Activated naive CD8-positive, alpha-beta T cell treated with anti-CD3 and anti-CD28 coated beads, Interleukin-2, amount 50 U/mL, for 24 hours (primary cell): Measurements from ENCODE around the gene RALB.
A peak's percentile ranks its signal among the peaks of the same experiment; 100 is the strongest.

Experiments used
- ATAC-seq: fragments of 150-1000 bp; cut with Tn5 transposase; one replicate; pipeline ENCODE4 v1.10.0; 2021
- DNase-seq: peaks from one replicate; pipeline ENCODE4 v3.0.0; 2021
- H3K27ac Mint-ChIP-seq: one replicate; pipeline ENCODE4 v1.8.0; 2021; ENCODE audit warnings: mild to moderate bottlenecking, mixed read lengths
- H3K27me3 Mint-ChIP-seq: one replicate; pipeline ENCODE4 v1.8.0; 2021; ENCODE audit warnings: mixed read lengths
- H3K36me3 Mint-ChIP-seq: one replicate; pipeline ENCODE4 v1.8.0; 2021; ENCODE audit warnings: low read depth, mixed read lengths
- H3K4me1 Mint-ChIP-seq: one replicate; pipeline ENCODE4 v1.8.0; 2021; ENCODE audit warnings: mixed read lengths
- H3K4me3 Mint-ChIP-seq: one replicate; pipeline ENCODE4 v1.8.0; 2021; ENCODE audit warnings: mild to moderate bottlenecking, moderate library complexity, mixed read lengths
- H3K9me3 Mint-ChIP-seq: one replicate; pipeline ENCODE4 v1.8.0; 2021; ENCODE audit warnings: mixed read lengths

The RALB gene

DNA sequence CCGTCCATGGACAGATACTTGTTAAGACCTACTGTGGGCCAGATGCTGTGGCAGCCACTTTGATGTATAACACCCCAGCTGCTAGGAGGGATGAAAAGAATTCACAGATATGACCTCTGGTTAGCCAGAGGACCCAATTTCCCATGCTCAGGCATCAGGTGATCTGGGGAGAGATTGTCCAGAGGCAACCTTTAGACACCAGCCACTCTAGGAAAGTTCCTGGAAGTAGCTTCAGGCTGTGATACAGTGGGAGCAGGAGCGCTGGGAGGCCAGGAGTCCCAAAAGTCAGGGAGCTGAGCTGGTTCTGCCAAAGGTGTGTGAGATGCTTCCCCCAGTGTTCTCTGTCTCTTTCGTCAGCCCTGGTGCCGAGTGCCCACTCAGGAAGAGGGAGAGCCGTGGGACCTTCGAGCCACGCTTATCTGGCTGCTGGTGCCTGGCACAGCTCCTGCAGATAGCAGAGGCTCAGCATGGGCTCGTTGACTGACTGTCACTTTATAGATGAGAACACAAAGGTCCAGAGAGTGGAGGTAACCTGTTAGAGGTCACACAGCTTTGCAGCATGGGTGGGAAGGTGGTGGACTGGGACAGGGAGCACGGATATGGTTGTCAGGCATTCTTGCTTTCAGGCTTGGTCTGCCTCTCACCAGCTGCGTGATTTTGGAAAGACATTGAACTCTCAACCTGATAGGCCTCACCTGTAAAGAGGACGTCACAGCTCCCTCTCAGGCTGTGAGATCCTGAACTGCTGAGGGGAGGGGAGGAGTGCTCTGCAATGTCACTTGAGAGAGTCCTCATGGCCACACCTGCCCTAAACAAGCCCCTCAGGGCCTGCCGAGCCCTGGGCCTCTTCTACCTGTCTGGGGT, 7.8 kb upstream of the RALB start:
- no peak overlapping the region for H3K27ac Mint-ChIP-seq
- peaks cover 5% of the 10 kb centered on the region for H3K9me3 Mint-ChIP-seq
- H3K36me3 Mint-ChIP-seq: no peaks in the 10 kb centered on the region
- ATAC-seq (no peak), DNase-seq (no peak)
- peaks cover 23% of the 10 kb centered on the region for H3K27me3 Mint-ChIP-seq
- H3K4me3 Mint-ChIP-seq: no peak overlapping the region
- peaks cover 2% of the 10 kb centered on the region for H3K4me1 Mint-ChIP-seq

DNA sequence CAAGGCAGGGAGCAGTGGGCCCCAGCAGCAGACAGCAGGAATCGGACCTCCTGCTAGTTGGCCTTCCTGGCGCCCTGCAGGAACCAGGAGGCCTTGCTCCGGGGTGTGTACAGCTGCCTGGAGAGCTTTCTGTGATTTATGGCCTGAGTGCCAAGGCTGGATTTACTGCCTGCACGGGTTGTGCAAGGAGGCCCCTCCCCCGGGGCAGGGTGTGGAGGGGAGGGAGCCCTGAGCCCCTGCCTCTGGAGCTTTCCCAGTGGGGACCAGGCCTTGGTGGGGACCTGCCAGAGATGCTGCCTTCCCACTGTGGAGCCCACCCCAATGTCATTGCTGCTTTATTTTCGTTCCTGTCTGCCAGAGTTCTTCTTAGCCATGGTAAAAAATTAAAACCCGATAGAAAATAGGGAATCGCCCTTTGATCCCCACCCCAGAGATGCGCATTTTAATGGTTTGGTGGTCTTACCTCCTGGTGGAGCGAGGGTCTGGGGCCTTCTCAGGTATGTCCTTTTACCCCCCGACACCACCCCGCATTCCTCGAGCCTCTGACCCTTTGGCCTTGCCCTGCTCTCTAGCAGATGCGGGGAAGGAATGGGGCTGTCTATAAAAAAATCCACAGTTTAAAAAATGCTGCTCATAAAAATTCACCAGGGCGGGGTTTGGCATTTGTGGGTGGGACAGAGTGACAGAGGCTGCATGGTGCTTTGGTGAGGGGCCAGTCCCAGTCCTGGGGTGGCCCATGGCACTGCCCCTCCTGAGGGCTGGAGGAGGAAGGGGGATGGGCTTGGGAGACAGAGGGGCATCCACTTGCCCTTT, 6.9 kb upstream of the RALB start:
- Mint-ChIP-seq H3K4me3 (no peak overlapping the region), H3K4me1 (peaks cover 2% of the 10 kb centered on the region), H3K9me3 (peaks cover 5% of the 10 kb centered on the region), H3K27me3 (peaks cover 23% of the 10 kb centered on the region), H3K27ac (no peak overlapping the region), H3K36me3 (no peaks in the 10 kb centered on the region)
- DNase-seq: no peak
- no peak for ATAC-seq

DNA sequence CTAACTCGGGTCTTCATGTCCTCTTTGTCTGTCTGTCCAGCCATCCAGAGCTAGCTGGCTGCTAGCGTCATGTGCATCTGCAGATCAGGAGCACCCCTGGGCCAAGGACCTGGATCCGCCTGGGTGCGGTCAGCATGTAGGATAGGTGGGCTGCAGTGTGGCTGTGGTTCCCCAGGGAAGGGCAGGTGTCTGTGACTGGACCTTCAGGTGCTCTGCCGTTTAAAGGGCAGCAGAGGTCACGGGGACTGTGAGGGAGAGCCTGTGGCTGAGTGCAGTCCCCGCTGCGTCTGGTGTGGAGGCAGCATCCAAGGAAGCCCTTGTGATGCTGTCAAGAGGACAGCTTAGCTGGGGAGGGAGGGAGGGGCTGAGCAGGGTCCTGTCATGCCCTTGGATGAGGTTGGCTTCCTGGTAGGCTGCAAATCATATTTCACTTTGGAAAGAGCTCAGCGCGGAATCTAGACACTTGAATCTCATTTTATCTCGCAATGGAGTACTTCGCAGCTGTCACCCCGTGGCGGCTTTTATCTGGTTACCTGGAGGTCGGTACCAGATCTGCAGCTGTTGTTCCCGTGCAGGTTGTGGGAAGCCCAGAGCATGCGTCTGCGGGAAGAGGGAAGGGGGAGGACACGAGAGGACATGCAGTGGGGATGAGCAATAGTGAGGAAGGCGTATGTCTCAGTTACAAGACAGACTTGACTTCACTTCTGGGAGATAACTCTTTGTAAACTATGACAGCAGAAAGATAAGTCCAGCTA, 5.9 kb upstream of the RALB start:
- peaks cover 5% of the 10 kb centered on the region for H3K9me3 Mint-ChIP-seq
- ATAC-seq (no peak), DNase-seq (no peak)
- no peak overlapping the region for H3K27ac Mint-ChIP-seq
- no peaks in the 10 kb centered on the region for H3K36me3 Mint-ChIP-seq
- peaks cover 5% of the 10 kb centered on the region for H3K4me1 Mint-ChIP-seq
- H3K4me3 Mint-ChIP-seq: no peak overlapping the region
- peaks cover 23% of the 10 kb centered on the region for H3K27me3 Mint-ChIP-seq

DNA sequence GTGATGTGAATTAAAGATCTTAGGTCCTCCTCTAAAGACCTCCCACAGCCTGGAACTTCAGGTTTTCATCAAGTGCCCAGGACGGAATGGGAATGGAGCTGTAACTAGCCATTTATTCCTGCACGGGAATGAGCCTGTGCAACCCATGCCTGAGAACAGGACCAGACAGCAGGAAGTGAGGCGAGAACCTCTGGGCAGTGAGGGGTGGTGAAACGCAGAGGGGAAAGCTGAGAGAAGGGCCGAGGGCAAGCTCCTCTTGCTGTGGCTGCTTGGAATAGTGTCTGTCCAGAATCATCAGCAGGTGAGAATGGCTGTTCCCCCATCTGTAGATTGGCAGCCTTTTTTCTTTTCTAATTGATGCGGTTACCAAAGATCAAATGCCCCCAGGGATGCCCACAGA, 4.8 kb upstream of the RALB start:
- Mint-ChIP-seq H3K9me3 (peaks cover 5% of the 10 kb centered on the region), H3K27ac (no peak overlapping the region), H3K4me3 (no peak overlapping the region), H3K4me1 (peaks cover 11% of the 10 kb centered on the region), H3K36me3 (no peaks in the 10 kb centered on the region), H3K27me3 (peaks cover 23% of the 10 kb centered on the region)
- DNase-seq: no peak
- no peak for ATAC-seq

DNA sequence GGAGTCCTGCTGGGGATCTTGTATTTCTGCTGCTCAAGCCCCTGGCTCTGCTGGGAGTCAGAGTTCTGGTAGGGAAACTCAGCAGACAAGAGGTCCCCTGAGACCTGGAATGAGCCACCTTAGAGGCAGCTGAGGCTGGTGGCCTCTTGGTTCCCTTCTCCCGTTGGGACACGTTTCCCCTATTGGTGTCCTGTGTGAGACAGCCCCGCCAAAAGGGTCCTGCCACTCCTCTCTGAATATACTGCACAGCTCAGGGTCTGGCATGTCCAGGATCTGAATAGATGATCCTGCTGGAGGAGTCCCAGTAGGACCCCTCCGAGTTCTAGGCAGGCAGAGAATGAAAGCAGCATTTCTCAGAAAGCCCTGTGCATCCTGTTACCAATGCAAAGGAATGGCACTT, 2.0 kb upstream of the RALB start:
- no peak overlapping the region for H3K27ac Mint-ChIP-seq
- H3K4me1 Mint-ChIP-seq: peaks cover 29% of the 10 kb centered on the region
- DNase-seq: no peak
- H3K9me3 Mint-ChIP-seq: no peaks in the 10 kb centered on the region
- peaks cover 23% of the 10 kb centered on the region for H3K27me3 Mint-ChIP-seq
- ATAC-seq: no peak
- no peak overlapping the region for H3K4me3 Mint-ChIP-seq
- peaks cover 3% of the 10 kb centered on the region for H3K36me3 Mint-ChIP-seq

DNA sequence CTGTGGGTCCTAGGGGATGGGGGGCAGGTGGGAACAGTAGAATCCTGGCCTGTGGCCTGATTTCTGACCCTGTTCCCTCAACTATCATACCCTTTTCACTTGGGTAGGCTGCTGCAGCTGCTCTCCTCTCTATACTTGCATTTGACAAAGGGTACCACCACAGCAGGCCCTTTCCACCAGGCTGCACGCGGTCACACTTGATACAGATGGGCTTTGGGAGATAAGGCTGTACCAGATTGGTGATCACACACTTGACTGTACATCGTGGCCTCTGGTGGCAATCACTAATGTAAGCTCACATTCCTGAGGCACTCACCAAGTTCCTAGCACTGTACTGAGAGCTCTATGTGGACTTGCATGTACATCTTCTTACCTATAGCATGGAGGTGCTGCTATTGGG, 1.6 kb upstream of the RALB start:
- peaks cover 34% of the 10 kb centered on the region for H3K4me1 Mint-ChIP-seq
- H3K9me3 Mint-ChIP-seq: no peaks in the 10 kb centered on the region
- H3K4me3 Mint-ChIP-seq: no peak overlapping the region
- DNase-seq (no peak), ATAC-seq (no peak)
- peaks cover 3% of the 10 kb centered on the region for H3K36me3 Mint-ChIP-seq
- H3K27ac Mint-ChIP-seq: no peak overlapping the region
- peaks cover 23% of the 10 kb centered on the region for H3K27me3 Mint-ChIP-seq

DNA sequence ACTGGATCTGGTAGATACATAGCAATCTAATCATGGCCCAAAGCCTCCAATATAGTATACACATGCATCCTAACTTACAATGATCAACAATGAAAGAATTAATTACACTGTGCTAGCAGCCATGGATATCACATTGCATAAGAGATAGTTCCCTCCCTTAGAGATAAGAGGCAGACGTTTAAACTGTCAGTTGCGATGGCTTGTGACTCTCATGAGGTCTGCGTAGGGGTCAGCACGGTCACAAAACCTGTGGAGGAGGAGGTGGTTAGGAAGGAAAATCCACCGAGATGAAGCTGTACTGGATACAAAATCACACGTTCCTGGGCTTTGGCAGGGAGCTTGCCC, 800 bp upstream of the RALB start:
- ATAC-seq: no peak
- Mint-ChIP-seq H3K4me1 (peaks cover 40% of the 10 kb centered on the region), H3K9me3 (no peaks in the 10 kb centered on the region), H3K36me3 (peaks cover 3% of the 10 kb centered on the region), H3K27ac (peak overlapping the region; percentile 82), H3K4me3 (peak overlapping the region; percentile 99), H3K27me3 (peaks cover 20% of the 10 kb centered on the region)
- no peak for DNase-seq

DNA sequence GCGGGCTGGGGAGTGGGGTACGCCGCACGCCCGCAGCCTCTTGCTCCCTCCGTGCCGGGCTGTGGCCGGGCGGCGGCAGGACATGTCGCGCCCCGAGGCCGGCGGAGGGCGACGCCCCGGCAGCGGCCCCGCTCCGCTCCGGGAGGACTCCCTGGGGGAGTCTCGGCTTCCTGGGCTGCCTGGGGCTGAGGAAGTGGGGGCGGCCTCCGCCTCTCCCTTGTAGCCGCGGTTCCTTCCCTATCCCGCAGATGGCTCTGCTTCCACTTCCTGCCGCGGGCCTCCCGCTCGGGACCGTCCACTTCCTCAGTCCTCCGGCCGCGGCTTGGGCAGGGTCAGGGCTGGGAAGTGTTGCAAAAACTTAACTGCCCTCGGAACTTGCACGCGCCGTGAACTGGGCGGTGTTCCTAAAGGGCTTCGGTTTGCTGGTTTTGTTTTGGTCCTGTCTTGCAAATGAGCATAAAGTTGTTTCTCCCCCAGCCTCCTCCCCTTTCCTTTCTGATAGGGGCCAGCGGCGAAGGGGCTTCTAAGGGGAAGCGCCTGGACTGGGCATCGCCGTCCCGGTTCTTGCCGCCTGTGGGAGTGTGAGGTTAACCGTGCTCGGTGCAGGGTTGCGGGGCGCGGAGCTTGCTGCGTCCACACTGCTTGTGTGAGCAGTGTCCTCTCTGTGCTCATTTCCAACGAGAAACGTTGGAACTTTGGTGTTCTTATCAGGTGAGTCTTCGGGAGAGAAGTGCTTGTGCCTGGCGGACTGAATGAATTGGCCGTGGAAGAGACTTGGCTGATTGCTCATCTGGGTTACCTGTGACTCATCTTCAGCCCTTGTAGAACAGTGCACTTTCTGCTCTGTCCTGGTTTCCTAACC, 600 bp downstream of the RALB start:
- H3K4me3 Mint-ChIP-seq: peak overlapping the region; percentile 99
- ATAC-seq: peak; percentile 53
- peaks cover 49% of the 10 kb centered on the region for H3K4me1 Mint-ChIP-seq
- peak; percentile 50 for DNase-seq
- H3K9me3 Mint-ChIP-seq: peaks cover 2% of the 10 kb centered on the region
- peaks cover 6% of the 10 kb centered on the region for H3K36me3 Mint-ChIP-seq
- H3K27ac Mint-ChIP-seq: peak overlapping the region; percentile 75
- peaks cover 10% of the 10 kb centered on the region for H3K27me3 Mint-ChIP-seq

DNA sequence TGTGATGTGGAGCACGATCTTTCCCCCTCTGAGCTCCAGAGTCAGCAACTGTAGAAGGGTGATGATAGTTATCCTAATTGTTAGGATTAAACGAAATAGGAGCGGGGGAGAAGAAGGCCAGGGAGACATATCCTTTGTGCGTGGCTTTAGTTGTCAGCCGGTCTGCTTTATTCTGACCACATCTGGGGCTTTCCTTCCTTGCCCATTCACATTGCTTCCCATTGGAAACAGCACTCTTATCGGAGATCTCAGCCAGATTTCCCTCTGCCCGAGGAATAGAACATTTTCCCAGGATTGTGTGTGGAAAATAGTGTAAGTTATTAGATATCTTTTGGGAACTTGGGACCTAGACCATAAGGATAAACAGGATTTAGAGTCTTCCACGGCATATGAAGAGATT, 1.5 kb downstream of the RALB start:
- Mint-ChIP-seq H3K27ac (no peak overlapping the region), H3K9me3 (peaks cover 9% of the 10 kb centered on the region), H3K36me3 (peaks cover 12% of the 10 kb centered on the region), H3K4me3 (peak overlapping the region; percentile 86), H3K27me3 (peaks cover 3% of the 10 kb centered on the region), H3K4me1 (peaks cover 53% of the 10 kb centered on the region)
- no peak for ATAC-seq
- DNase-seq: no peak

DNA sequence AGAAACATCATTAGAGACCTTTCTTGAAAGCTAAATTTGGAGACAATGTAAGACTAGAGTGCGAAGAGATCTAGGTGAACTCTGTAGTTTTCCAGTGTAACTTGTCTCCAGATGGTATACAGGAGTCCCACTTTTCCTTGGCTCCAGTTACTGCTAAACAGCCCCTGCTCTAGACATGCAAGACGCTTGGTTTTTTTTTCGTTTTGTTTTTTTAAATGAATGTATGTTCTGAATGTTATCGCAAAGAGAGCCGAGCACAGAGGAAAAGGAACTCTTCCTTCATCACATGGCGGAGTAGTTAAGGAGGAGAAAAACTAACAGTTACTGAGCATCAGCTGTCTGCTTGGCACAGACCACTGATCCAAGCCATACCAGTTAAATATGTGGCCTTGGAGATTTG, 2.4 kb downstream of the RALB start:
- Mint-ChIP-seq H3K36me3 (peaks cover 15% of the 10 kb centered on the region), H3K4me3 (no peak overlapping the region), H3K27ac (no peak overlapping the region), H3K9me3 (peaks cover 9% of the 10 kb centered on the region), H3K4me1 (peaks cover 55% of the 10 kb centered on the region), H3K27me3 (no peaks in the 10 kb centered on the region)
- DNase-seq: no peak
- no peak for ATAC-seq

DNA sequence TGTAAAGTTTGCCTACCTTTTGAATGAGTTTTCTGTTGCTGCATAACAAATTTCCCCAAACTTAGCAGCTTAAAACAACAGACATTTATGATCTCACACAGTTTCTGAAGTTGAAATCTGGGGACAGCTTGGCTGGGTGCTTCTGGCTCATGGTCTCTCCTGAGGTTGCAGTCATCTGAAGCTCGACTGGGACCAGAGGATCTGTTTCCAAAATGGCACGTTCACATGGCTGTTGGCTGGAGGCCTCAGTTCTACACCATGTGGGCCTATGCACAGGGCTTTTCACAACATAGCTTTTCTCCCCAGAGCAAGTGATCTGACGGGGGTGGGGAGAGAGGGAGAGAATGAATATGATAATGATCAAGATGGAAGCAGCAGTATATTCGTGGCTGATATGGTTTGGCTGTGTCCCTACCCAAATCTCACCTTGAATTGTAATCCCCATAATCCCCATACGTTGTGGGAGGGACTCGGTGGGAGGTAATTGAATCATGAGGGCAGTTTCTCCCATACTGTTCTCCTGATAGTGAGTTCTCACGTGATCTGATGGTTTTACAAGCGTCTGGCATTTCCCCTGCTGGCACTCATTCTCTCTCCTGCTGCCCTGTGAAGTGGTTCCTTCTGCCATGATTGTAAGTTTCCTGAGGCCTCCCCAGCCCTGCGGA, 3.5 kb downstream of the RALB start:
- ATAC-seq (no peak), DNase-seq (no peak)
- Mint-ChIP-seq H3K4me3 (peak overlapping the region; percentile 30), H3K27me3 (no peaks in the 10 kb centered on the region), H3K9me3 (peaks cover 9% of the 10 kb centered on the region), H3K36me3 (peaks cover 15% of the 10 kb centered on the region), H3K27ac (no peak overlapping the region), H3K4me1 (peaks cover 55% of the 10 kb centered on the region)

DNA sequence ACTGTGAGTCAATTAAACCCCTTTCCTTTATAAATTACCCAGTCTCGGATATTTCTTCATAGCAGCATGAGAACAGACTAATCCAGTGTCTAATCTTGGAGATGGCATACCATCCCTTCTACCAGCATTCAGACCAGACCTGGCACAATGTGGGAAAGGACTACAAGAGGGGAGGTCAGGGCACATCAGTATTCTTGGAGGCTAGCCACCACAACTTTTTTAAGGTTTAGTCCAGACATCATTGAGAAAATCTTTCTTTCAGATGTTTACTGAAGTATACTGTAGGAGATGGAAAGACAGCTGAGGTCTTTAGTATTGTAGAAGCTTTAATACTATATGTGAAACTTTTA, 4.0 kb downstream of the RALB start:
- no peaks in the 10 kb centered on the region for H3K27me3 Mint-ChIP-seq
- peaks cover 15% of the 10 kb centered on the region for H3K36me3 Mint-ChIP-seq
- H3K4me1 Mint-ChIP-seq: peaks cover 53% of the 10 kb centered on the region
- no peak for ATAC-seq
- peak overlapping the region; percentile 30 for H3K4me3 Mint-ChIP-seq
- DNase-seq: no peak
- H3K27ac Mint-ChIP-seq: no peak overlapping the region
- peaks cover 9% of the 10 kb centered on the region for H3K9me3 Mint-ChIP-seq

DNA sequence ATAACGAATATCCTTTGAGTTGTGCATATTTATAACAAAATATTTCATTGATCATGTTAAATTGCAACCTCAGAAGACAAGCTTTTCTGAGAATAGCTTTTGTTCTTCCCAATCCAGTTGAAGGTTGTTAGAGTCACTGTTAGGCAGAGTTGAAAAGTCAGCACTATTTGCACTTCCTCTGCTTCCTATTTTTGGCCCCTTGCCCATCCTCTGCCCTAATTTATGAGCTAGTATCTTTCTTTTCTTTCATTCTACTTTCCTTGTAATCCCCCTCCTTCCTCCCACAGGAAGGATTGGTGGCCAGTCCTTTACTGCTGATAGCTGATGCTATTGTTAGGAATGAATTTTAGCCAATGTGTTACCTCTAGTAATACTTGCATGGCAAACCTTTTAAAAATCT, 4.9 kb downstream of the RALB start:
- Mint-ChIP-seq H3K9me3 (peaks cover 9% of the 10 kb centered on the region), H3K4me1 (peaks cover 46% of the 10 kb centered on the region), H3K4me3 (no peak overlapping the region), H3K27ac (no peak overlapping the region), H3K27me3 (no peaks in the 10 kb centered on the region), H3K36me3 (peaks cover 15% of the 10 kb centered on the region)
- ATAC-seq (no peak), DNase-seq (no peak)
